GM12878 (cell line): ENCODE results near the gene LPCAT3. TPM values are rescaled to one million over a fixed set of nuclear protein-coding genes. Genes with fewer than 3 reads are reported as not detected.

Source experiments
- ATAC-seq: fragments of 200-7000 bp; cut with Tn5 transposase; 3 replicates; pipeline ENCODE4 v1.9.1; 2020; ENCODE audit warnings: mild to moderate bottlenecking, moderate library complexity
- BruUV-seq: library from RNA; stranded (reverse); fragments of 400-500 nt; replicated peaks from 2 replicates; lab custom pipeline; 2021; lab: Mats Ljungman, UMichigan
- CTCF ChIA-PET: fragments of 300-600 bp; sonication (Branson Sonifier 250); formaldehyde crosslinking; extraction: SDS; loops from one replicate; lab custom pipeline; 2021; ENCODE audit warnings: inconsistent platforms; lab: Yijun Ruan, JAX
- POLR2A ChIA-PET: fragments of 350-600 bp; formaldehyde crosslinking; extraction: SDS; loops from one replicate; lab custom pipeline; 2021; ENCODE audit warnings: inconsistent platforms; lab: Charles Lee
- RAD21 ChIA-PET: fragments of 300-600 bp; sonication (Branson Sonifier 250); formaldehyde crosslinking; loops from one replicate; lab custom pipeline; 2023; ENCODE audit warnings: antibody characterized with exemption; ENCODE audit not compliant: unreplicated experiment; lab: Charles Lee
- SMC1A ChIA-PET: fragments of 300-600 bp; sonication (Branson Sonifier 250); formaldehyde crosslinking; loops from one replicate; lab custom pipeline; 2023; ENCODE audit not compliant: unreplicated experiment, uncharacterized antibody; lab: Charles Lee
- DNase-seq: peaks from one replicate; pipeline ENCODE4 v3.0.0-alpha.2; 2011; ENCODE audit warnings: low read depth, low spot score
- FAIRE-seq: peaks from 3 replicates; lab custom pipeline; 2011; peaks lifted over from hg19 to GRCh38; lab: Jason Lieb, UNC
- H2AFZ ChIP-seq: 2 replicates; pipeline ENCODE4 v1.6.0; 2011; ENCODE audit warnings: low read depth, low read length, control low read depth; ENCODE audit not compliant: control insufficient read depth
- H3K27ac ChIP-seq: 2 replicates; pipeline ENCODE4 v1.5.1; 2011; ENCODE audit warnings: control low read depth; ENCODE audit not compliant: control insufficient read depth, insufficient read depth
- H3K27me3 ChIP-seq, 2 experiments: replicated peaks in 1 of 2; 2 replicates each; pipeline versions ENCODE4 v1.6.0 to v1.6.1; 2011; ENCODE audit warnings: low read length in 1 of 2; ENCODE audit not compliant: control insufficient read depth in 2 of 2, insufficient read depth in 2 of 2
- H3K36me3 ChIP-seq, 2 experiments: 2 replicates each; pipeline ENCODE4 v1.5.1; 2011; ENCODE audit warnings: low read length in 1 of 2; ENCODE audit not compliant: control insufficient read depth in 2 of 2, insufficient read depth in 2 of 2
- H3K4me1 ChIP-seq: 2 replicates; pipeline ENCODE4 v1.6.1; 2011; ENCODE audit warnings: mild to moderate bottlenecking, low read length, moderate library complexity, mixed read lengths; ENCODE audit not compliant: control insufficient read depth, insufficient read depth
- H3K4me2 ChIP-seq: 2 replicates; pipeline ENCODE4 v1.6.0; 2011; ENCODE audit warnings: control low read depth; ENCODE audit not compliant: control insufficient read depth, insufficient read depth
- H3K4me3 ChIP-seq: fragments of 200-600 bp; sonication (generic); 2 replicates; pipeline ENCODE4 v1.5.1; 2016
- H3K79me2 ChIP-seq: 2 replicates; pipeline ENCODE4 v1.6.0; 2011; ENCODE audit warnings: low read length; ENCODE audit not compliant: control insufficient read depth, insufficient read depth
- H3K9ac ChIP-seq: 2 replicates; pipeline ENCODE4 v1.8.0; 2011; ENCODE audit warnings: low read length, control low read depth, mixed read lengths; ENCODE audit not compliant: control insufficient read depth, insufficient read depth
- H3K9me3 ChIP-seq: replicated peaks from 3 replicates; pipeline ENCODE4 v1.5.1; 2011; ENCODE audit warnings: mild to moderate bottlenecking, low read length; ENCODE audit not compliant: control insufficient read depth, insufficient read depth
- H4K20me1 ChIP-seq: 2 replicates; pipeline ENCODE4 v1.6.0; 2011; ENCODE audit not compliant: control insufficient read depth, insufficient read depth
- ATF7 ChIP-seq: fragments of 450-650 bp; IDR thresholded peaks from 2 replicates; pipeline ENCODE4 v1.6.1; 2016; ENCODE audit warnings: low read depth, mild to moderate bottlenecking
- CHD1 ChIP-seq: IDR thresholded peaks from 2 replicates; pipeline ENCODE4 v1.6.1; 2012; ENCODE audit warnings: low read depth, low read length, improper control_type of control experiment
- DPF2 ChIP-seq: fragments of 450-650 bp; IDR thresholded peaks from 2 replicates; pipeline ENCODE4 v1.6.1; 2017; ENCODE audit warnings: mild to moderate bottlenecking
- EZH2 ChIP-seq: IDR thresholded peaks from 2 replicates; pipeline ENCODE4 v1.6.1; 2012; ENCODE audit warnings: low read depth, mild to moderate bottlenecking, control low read depth, inconsistent platforms, low read length, borderline replicate concordance; ENCODE audit not compliant: control insufficient read depth
- HDAC2 ChIP-seq: fragments of 200-600 bp; sonication (generic); IDR thresholded peaks from 2 replicates; pipeline ENCODE4 v1.6.1; 2017
- KDM1A ChIP-seq: fragments of 200-600 bp; sonication (generic); IDR thresholded peaks from 2 replicates; pipeline ENCODE4 v1.6.1; 2016; ENCODE audit warnings: borderline replicate concordance
- MEF2B ChIP-seq: fragments of 450-650 bp; IDR thresholded peaks from 2 replicates; pipeline ENCODE4 v1.6.1; 2018; ENCODE audit warnings: mild to moderate bottlenecking, moderate library complexity; ENCODE audit not compliant: partially characterized antibody, poor library complexity, severe bottlenecking
- MTA3 ChIP-seq: IDR thresholded peaks from 2 replicates; pipeline ENCODE4 v1.6.1; 2012; ENCODE audit warnings: low read length, inconsistent platforms, borderline replicate concordance
- MXI1 ChIP-seq: fragments of 150-350 bp; IDR thresholded peaks from 2 replicates; pipeline ENCODE4 v1.6.1; 2011; ENCODE audit warnings: low read depth, mild to moderate bottlenecking, inconsistent platforms, low read length, improper control_type of control experiment
- PML ChIP-seq: IDR thresholded peaks from 2 replicates; pipeline ENCODE4 v1.6.1; 2012; ENCODE audit warnings: low read length, inconsistent platforms
- RBBP5 ChIP-seq: fragments of 200-600 bp; sonication (generic); conservative IDR thresholded peaks from 2 replicates; pipeline ENCODE4 v1.6.1; 2016
- SMAD1 ChIP-seq: fragments of 450-650 bp; IDR thresholded peaks from 2 replicates; pipeline ENCODE4 v1.6.1; 2018; ENCODE audit warnings: mild to moderate bottlenecking, low read depth; ENCODE audit not compliant: partially characterized antibody
- SPI1 ChIP-seq: IDR thresholded peaks from 2 replicates; pipeline ENCODE4 v1.6.1; 2011; ENCODE audit warnings: low read depth, mild to moderate bottlenecking, low read length, moderate library complexity, borderline replicate concordance; ENCODE audit not compliant: insufficient read depth
- SUPT20H ChIP-seq: IDR thresholded peaks from 2 replicates; pipeline ENCODE4 v1.6.1; 2011; ENCODE audit warnings: low read depth, mild to moderate bottlenecking, low read length, moderate library complexity, borderline replicate concordance; ENCODE audit not compliant: control insufficient read depth
- TCF12 ChIP-seq: IDR thresholded peaks from 2 replicates; pipeline ENCODE4 v1.6.1; 2011; ENCODE audit warnings: low read depth, mild to moderate bottlenecking, low read length
- YY1 ChIP-seq: IDR thresholded peaks from 2 replicates; pipeline ENCODE4 v1.6.1; 2011; ENCODE audit warnings: low read depth, mild to moderate bottlenecking, low read length
- ZZZ3 ChIP-seq: IDR thresholded peaks from 2 replicates; pipeline ENCODE4 v1.6.1; 2011; ENCODE audit warnings: low read depth; ENCODE audit not compliant: control insufficient read depth, insufficient read length
- WGBS: methylation state at CpG from one replicate; pipeline ENCODE4 v1.1.6; 2016; ENCODE audit warnings: low lambda C conversion rate; ENCODE audit not compliant: insufficient replicate concordance, insufficient coverage; ENCODE audit errors: missing lambda C conversion rate; 5-methylcytosine and 5-hydroxymethylcytosine counted together
- in situ Hi-C: fragments of 300-500 bp; cut with MboI; formaldehyde crosslinking; loops from 9 replicates; pipeline ENCODE4 v1.14.3; 2018; ENCODE audit warnings: mixed read lengths
- intact Hi-C: fragments of 100-400 bp; cut with micrococcal nuclease; formaldehyde crosslinking; loops from one replicate; pipeline ENCODE4 v1.14.2; 2022; ENCODE audit not compliant: unreplicated experiment
- polyA plus RNA-seq, 11 experiments: library from polyadenylated mRNA; depleted of rRNA in 4 of 11; unstranded in 6 of 11; stranded (reverse) in 5 of 11; fragments of >200 nt; fragmentation: Nextera tagmentation in 4 of 11; fragmentation: Illumina TruSeq in 1 of 11; extraction: Ambion mirVana in 4 of 11; extraction: Trizol in 1 of 11; gene quantifications; 1 replicate in 1 of 11; 2 replicates in 10 of 11; pipeline versions ENCODE4 v1.2.1 to v1.2.3, GENCODE V29; 2011 to 2016; ENCODE audit warnings: inconsistent platforms in 2 of 11, missing spikeins in 2 of 11, low read depth in 1 of 11
- total RNA-seq, 4 experiments: library from RNA; depleted of rRNA in 3 of 4; stranded (reverse); fragments of >200 nt in 3 of 4; fragmentation: Illumina TruSeq in 1 of 4; extraction: Trizol in 1 of 4; gene quantifications; 2 replicates each; pipeline versions ENCODE4 v1.2.1 to v1.2.3, GENCODE V29; 2013 to 2021
- TF ChIP-seq, protein P1 (sequence below): IDR thresholded peaks from 2 replicates; pipeline ENCODE4 v1.6.1; 2011; ENCODE audit warnings: borderline replicate concordance, low read depth, mild to moderate bottlenecking, moderate library complexity, mixed read lengths, low read length; ENCODE audit not compliant: insufficient read depth; ENCODE audit errors: extremely low read length
- TF ChIP-seq, protein P2 (sequence below): fragments of 450-650 bp; formaldehyde crosslinking; IDR thresholded peaks from 2 replicates; pipeline ENCODE4 v1.4.0; 2020; ENCODE audit warnings: mild to moderate bottlenecking, moderate library complexity

LPCAT3 gene
- total and polyA plus RNA-seq, 10 of the 15 experiments (the other 5 are each of a cell fraction or from before 2014, with no cell fraction given), result 2.6 to 48.3 (median 23.0) TPM

DNA sequence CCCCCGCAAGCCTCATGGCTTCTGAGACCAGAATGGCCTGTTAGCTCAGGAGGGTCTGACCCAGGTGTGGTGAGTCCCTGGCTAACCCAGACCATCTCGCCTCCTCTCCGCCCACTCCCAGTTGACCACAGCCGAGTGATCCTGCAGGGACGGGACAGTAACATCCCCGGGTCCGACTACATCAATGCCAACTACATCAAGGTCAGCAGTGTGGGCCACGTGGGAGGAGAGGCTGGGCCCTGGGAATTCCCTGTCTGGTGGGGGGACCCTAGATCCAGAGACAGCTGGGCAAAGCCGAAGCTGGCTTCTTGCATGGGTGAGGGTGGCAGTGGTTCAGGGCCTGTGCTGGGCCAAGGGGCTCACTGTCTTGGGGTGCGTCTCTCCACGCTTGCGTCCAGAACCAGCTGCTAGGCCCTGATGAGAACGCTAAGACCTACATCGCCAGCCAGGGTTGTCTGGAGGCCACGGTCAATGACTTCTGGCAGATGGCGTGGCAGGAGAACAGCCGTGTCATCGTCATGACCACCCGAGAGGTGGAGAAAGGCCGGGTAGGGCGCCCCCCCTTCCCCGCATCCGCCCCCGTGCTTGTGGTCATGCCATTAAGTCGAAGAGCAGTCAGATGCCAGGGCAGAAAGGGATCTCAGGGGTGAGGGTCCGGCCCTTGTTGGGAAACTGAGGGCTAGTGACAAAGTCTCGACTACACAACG is 62.1 kb downstream of the LPCAT3 start:
- WGBS, result 9% methylated on average over 28 of the region's 28 CpGs
- Histone ChIP-seq H3K79me2 (peaks cover 98% of the 10 kb centered on the region), H3K4me1 (peaks cover 75% of the 10 kb centered on the region), H2AFZ (no peak overlapping the region), H3K9ac (peak overlapping the region; percentile 63), H3K27ac (peak overlapping the region; percentile 99), H3K9me3 (no peaks in the 10 kb centered on the region), H3K4me2 (peak overlapping the region; percentile 99), H3K36me3 (peaks cover 11 to 39% of the 10 kb centered on the region in 2 experiments), H3K27me3 (no peaks in the 10 kb centered on the region), H3K4me3 (peak overlapping the region; percentile 95; the same call in 1 of the 2 replicates), H4K20me1 (no peaks in the 10 kb centered on the region)
- no TSS peak for BruUV-seq
- FAIRE-seq (no peak), DNase-seq (no peak), ATAC-seq (0 out of 3 replicates have a peak, but pooled peaks have one; percentile 0)
- ChIA-PET SMC1A (interaction anchor here (0.9 to 13.2 kb wide), 5 partner anchors 8 to 30 kb away, joined by 3 to 395 read pairs (median 3); partner anchors contain the start of genes C12orf57, PTPN6 and RNU7-1), CTCF (interaction anchor here (1.0 to 13.2 kb wide), 3 partner anchors 8 to 31 kb away, joined by 3 to 645 read pairs (median 6); partner anchors contain the start of genes C12orf57, PTPN6 and RNU7-1), RAD21 (interaction anchor here (1.2 to 13.5 kb wide), 3 partner anchors 10 to 203 kb away, joined by 3 to 426 read pairs (median 6); partner anchors contain the start of genes C12orf57, C1RL, MLF2 and RNU7-1), POLR2A (interaction anchor here (1.2 to 13.5 kb wide), 3 partner anchors 9 to 31 kb away, joined by 4 to 524 read pairs (median 7); partner anchors contain the start of genes C12orf57, PTPN6 and RNU7-1)
- intact Hi-C loops, result no loop called here
- in situ Hi-C loops, result loop anchor here (25.0 kb wide), 1 partner anchor 1681 kb away; no protein-coding TSS in a partner anchor
- TF ChIP-seq, protein P1, sequence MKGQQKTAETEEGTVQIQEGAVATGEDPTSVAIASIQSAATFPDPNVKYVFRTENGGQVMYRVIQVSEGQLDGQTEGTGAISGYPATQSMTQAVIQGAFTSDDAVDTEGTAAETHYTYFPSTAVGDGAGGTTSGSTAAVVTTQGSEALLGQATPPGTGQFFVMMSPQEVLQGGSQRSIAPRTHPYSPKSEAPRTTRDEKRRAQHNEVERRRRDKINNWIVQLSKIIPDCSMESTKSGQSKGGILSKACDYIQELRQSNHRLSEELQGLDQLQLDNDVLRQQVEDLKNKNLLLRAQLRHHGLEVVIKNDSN, result no peak
- TF ChIP-seq MTA3, result no peak
- TF ChIP-seq RBBP5, result no peak
- 0 out of 2 replicates have a peak, but pooled peaks have one; percentile 35 for TF ChIP-seq TCF12
- no peak for TF ChIP-seq ZZZ3
- no peak for TF ChIP-seq SPI1
- TF ChIP-seq SMAD1, result no peak
- no peak for TF ChIP-seq PML
- no peak for TF ChIP-seq KDM1A
- TF ChIP-seq CHD1, result no peak
- TF ChIP-seq, protein P2, sequence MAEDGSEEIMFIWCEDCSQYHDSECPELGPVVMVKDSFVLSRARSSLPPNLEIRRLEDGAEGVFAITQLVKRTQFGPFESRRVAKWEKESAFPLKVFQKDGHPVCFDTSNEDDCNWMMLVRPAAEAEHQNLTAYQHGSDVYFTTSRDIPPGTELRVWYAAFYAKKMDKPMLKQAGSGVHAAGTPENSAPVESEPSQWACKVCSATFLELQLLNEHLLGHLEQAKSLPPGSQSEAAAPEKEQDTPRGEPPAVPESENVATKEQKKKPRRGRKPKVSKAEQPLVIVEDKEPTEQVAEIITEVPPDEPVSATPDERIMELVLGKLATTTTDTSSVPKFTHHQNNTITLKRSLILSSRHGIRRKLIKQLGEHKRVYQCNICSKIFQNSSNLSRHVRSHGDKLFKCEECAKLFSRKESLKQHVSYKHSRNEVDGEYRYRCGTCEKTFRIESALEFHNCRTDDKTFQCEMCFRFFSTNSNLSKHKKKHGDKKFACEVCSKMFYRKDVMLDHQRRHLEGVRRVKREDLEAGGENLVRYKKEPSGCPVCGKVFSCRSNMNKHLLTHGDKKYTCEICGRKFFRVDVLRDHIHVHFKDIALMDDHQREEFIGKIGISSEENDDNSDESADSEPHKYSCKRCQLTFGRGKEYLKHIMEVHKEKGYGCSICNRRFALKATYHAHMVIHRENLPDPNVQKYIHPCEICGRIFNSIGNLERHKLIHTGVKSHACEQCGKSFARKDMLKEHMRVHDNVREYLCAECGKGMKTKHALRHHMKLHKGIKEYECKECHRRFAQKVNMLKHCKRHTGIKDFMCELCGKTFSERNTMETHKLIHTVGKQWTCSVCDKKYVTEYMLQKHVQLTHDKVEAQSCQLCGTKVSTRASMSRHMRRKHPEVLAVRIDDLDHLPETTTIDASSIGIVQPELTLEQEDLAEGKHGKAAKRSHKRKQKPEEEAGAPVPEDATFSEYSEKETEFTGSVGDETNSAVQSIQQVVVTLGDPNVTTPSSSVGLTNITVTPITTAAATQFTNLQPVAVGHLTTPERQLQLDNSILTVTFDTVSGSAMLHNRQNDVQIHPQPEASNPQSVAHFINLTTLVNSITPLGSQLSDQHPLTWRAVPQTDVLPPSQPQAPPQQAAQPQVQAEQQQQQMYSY, result no peak
- no peak for TF ChIP-seq EZH2
- no peak for TF ChIP-seq HDAC2
- TF ChIP-seq DPF2, result peak; percentile 54; the same call in 1 of the 2 replicates
- TF ChIP-seq SUPT20H, result no peak
- TF ChIP-seq ATF7, result peak; percentile 28; the same call in 1 of the 2 replicates
- no peak for TF ChIP-seq YY1
- TF ChIP-seq MEF2B, result peak; percentile 30
- TF ChIP-seq MXI1, result 0 out of 2 replicates have a peak, but pooled peaks have one; percentile 14
